GM19455 (cell line): ENCODE measurements around the gene TRAF3IP1.
"Not testable (repeated sequence)": the region's sequence is repeated elsewhere in the genome, so short reads cannot be mapped to it uniquely, and the experiment has no call there.

Experiments used
- ATAC-seq: cut with Tn5 transposase; IDR thresholded peaks from one replicate; pipeline ENCODE4 v1.9.1; 2021; ENCODE audit not compliant: unreplicated experiment

The TRAF3IP1 gene

DNA sequence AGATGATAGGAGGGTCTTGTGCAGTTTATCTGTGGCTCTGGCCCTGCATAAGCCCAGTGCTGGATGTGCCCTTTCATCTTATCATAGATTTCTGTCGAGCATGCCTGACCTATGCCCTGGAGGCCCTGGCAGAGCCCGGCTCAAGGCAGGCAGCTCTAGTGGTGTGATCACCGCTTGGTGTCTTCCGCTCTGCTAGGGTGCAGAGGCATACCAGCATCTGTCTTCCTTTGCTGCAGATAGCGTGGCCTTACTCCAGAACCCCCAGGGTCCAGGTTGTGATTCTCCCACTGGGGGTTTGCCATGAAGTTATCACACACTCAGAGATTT, 13.7 kb upstream of the TRAF3IP1 start:
- ATAC-seq: no peak

DNA sequence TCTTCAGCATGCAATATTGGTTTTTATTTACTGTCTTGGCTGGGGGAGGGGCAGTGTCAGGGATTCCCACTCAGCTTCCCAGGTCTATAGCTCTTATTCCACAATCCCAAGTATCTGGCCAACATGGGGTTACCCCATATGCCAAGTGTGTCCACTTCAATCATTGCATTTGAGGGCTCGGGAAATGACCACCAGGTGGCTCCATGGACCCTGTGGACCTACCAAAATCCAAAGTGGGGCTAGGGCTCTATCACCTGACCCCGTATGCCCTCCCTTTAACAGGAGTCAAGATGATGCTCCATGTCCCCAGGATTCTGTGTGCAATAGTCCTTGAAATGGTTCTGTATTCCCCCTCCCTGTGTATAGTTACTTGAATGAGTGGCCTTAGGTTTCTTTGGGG, 12.1 kb upstream of the TRAF3IP1 start:
- no peak for ATAC-seq

DNA sequence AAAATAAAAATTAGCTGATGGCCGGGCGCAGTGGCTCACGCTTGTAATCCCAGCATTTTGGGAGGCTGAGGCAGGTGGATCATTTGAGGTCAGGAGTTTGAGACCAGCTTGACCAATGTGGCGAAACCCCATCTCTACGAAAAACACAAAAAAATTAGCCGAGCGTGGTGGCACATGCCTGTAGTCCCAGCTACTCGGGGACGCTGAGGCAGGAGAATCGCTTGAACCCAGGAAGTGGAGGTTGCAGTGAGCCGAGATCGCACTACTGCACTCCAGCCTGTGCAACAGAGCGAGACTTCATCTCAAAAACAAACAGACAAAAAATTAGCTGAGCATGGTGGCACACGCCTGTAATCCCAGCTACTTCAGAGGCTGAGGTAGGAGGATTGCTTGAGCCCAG, 9.6 kb upstream of the TRAF3IP1 start:
- ATAC-seq: not testable (repeated sequence)

DNA sequence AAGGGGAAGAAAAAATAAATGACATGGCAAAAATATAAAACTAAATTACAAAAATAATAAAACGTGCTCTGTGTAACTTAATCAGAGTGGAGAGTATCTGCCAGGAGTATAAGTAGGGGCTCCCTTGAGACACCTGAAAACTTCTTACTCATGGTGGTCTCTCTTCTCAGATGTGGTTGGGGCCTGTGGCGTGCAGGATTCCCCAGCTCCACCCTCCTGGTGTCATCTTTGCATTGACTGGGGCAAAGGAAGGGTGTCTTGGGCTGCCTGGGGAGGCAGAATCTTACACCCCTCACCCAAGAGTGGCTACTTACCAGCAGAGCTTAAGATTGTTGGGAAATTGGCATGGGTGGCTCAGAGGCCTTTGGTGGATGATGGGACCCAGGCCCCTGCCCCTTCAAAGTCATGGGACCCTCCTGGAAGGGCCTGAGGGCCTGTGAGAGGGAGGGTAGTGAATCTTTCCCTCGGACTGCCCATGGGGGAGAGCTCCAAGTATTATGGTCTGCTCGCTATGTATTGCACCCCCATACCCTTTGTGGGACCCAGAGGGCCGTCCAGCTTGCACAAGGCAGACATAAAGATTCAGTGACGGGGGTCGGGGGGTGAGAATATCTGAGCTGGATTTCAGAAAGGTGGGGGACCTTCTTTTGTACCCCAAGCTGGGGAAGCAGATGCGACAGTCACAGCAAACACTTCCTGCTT, 6.9 kb upstream of the TRAF3IP1 start:
- ATAC-seq: no peak

DNA sequence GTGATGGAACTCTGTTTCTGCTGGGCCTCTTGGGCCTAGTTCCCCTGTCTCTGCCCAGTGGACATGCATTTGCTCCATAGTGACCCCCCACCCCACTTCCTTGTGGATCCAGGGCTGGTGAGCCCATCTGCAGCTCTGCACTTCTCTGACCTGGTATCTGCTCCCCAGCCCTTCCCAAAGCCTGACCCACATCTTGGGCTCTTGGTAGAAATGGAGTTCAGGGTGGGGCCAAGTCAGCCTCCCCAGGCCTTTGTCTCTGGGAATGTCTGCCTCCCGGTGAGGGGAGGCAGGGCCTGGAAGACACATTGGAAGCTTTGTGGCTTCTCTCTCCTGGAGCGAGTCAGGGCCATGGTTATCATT, 6.3 kb upstream of the TRAF3IP1 start:
- no peak for ATAC-seq

DNA sequence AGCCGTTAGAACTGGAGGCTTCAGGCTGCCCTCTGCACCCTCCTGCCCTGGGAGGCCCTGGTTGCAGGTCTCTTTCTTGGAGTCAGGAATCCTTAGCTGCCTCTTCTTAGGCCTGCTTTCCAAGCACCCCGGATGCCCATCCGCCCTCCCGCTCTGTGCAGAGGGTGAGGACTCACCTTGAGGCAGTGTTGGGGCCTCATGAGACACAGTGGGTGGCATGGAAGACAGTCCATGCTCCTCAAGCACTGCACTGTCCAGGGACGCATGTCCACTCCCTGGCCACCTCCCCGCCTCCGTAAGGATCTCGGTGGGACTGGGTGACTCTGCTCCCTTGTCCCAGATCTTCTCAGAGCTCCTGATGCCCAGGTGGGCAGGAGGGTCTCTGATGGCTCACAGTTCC, 5.7 kb upstream of the TRAF3IP1 start:
- no peak for ATAC-seq

GRCh38 chr2:238315031-238315595, 5.2 kb upstream of the TRAF3IP1 start:
- no peak for ATAC-seq

DNA sequence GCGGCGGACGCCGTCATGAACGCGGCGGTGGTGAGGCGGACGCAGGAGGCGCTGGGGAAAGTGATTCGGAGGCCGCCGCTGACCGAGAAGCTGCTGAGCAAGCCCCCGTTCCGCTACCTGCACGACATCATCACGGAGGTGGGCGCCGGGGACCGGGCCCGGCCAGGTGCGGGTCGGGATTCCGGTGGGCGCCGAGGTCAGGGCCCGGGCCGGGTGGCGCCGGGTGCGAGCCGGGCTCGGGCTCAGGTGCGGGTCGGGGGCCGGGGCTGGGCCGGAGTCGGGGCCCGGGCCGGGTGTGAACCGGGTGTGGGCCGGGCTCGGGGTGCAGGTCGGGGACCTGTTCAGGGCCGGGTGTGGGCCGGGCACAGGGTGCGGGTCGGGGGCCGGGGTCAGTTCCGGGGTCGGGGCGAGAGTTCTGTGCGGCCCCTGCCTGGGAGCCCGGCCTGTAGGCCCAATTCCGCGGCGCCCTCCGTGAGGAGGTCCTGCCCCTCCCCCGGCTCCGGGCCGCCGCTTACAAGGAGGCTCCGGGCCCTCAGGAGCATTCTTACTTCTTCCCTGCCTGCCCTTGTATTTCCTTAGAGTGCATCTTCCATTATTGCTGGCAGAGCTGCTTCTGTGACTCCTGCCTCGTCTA, 447 bp downstream of the TRAF3IP1 start:
- ATAC-seq: peak; percentile 51

- no peak for ATAC-seq
Measured at GRCh38 chr2:238321467-238321866, 1.1 kb downstream of the TRAF3IP1 start.

DNA sequence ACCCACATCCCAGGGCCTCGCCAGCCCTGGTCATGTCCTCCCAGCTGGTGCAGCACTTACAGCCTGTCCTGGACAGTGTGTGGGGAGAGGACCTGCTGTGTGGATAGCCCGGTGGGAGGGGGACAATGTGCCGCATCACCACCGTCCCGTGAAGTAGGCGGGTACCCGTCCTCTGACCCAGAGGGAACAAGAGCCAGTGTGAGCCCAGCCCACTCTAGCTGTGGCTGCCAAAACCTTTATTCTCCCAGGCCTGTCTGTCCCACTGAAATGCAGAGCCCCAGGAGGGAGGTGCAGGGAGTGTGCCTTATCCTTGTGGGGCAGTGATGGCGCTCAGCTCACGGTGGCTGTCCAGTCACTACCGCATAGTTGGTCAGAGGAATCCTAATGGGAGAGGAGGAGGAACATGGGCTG, 1.7 kb downstream of the TRAF3IP1 start:
- ATAC-seq: no peak

- ATAC-seq: not testable (repeated sequence)
Measured at GRCh38 chr2:238324248-238324647, 3.9 kb downstream of the TRAF3IP1 start.

DNA sequence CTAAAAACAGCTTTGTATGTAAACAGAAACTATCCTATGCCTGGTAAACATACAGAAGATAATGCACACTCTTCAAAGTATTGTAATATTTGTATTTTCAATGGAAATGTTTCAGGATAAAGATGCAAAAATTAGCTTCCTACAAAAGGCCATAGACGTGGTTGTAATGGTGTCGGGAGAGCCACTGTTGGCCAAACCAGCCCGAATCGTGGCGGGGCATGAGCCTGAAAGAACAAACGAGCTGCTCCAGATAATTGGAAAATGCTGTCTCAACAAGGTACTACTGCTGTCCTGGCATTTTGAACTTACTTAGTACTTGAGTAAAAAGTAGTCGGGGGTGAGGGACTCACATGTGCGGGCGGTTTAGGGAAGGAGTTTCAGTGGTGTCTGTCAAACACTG, 5.4 kb downstream of the TRAF3IP1 start:
- ATAC-seq: no peak

DNA sequence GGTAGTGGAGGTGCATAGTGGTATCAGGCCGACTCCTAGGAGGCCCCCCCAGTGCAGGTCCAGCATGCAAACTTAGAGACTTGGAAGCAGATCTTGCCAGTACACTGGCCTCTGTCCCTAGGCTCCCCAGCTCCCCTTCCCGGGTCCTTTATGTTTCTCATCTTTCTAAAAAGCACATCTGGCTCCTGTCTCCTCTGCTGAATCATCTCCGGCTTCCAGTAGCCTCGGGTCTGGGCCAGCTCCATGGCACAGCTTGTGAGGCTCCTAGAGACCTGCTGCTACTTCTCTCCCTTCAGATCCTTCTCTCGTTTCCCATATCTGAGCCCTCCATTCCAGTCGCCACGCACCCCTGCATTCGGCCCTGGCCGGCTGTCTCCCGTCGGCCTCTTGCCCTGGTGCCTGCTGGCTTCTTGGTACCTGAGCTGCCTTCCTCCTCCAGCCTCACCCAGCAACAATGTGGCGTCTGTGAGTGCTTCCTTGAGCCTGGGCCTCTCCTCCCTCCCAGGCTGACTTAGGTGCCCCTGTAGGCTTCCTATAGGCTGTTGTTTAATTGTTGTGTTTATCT, 6.6 kb downstream of the TRAF3IP1 start:
- no peak for ATAC-seq

GRCh38 chr2:238327751-238328150, 7.4 kb downstream of the TRAF3IP1 start:
- no peak for ATAC-seq

- no peak for ATAC-seq
Measured at GRCh38 chr2:238330391-238330790, 10.1 kb downstream of the TRAF3IP1 start.

DNA sequence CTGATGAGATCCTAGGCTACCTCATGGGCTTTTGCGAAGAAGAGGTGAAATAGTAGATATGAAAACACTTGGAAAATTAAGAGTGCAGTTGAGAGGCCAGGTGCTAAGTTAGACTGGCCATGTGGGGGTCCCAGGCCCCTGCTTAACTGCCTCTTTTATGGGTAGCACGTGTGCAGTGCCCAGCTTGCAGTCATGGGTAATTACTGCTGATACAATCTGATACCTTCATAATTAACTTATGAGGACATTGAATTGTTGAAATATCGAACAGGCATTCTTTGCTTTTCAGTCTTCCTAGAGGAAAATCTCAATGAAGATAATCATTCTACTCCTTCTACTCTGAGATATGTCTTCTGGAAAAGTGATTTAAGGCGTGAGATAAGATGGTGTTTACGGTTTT, 11.6 kb downstream of the TRAF3IP1 start:
- no peak for ATAC-seq

GRCh38 chr2:238334885-238335284, 14.6 kb downstream of the TRAF3IP1 start:
- no peak for ATAC-seq

- ATAC-seq: not testable (repeated sequence)
Measured at GRCh38 chr2:238335591-238335990, 15.3 kb downstream of the TRAF3IP1 start.

GRCh38 chr2:238336151-238336550, 15.8 kb downstream of the TRAF3IP1 start:
- no peak for ATAC-seq

- no peak for ATAC-seq
Measured at GRCh38 chr2:238336793-238337444, 16.6 kb downstream of the TRAF3IP1 start.

- no peak for ATAC-seq
Measured at GRCh38 chr2:238337846-238338245, 17.5 kb downstream of the TRAF3IP1 start.
